Mammary epithelial cell (primary cell): ENCODE data around the gene TAAR6.

ENCODE experiments used
- CTCF ChIP-seq, 2 donors: IDR thresholded peaks in 1 of 2; conservative IDR thresholded peaks in 1 of 2; 2 replicates each; pipeline ENCODE4 v1.5.1; 2011 to 2012; ENCODE audit warnings: inconsistent platforms in 2 of 2, low read length in 2 of 2, mild to moderate bottlenecking in 2 of 2, control low read depth in 1 of 2, low read depth in 1 of 2; ENCODE audit not compliant: insufficient read depth in 1 of 2; ENCODE audit errors: extremely low read depth in 1 of 2
- EZH2 ChIP-seq: IDR thresholded peaks from 2 replicates; pipeline ENCODE4 v1.6.1; 2012; ENCODE audit warnings: low read length, inconsistent platforms, borderline replicate concordance

- TF ChIP-seq EZH2 (no peak), CTCF (conservative IDR thresholded peaks at IDR 0.05 in 1 of 2, IDR thresholded peaks at IDR 0.05 in 1 of 2; ENCODE audit: extremely low read depth in 1 of 2, insufficient read depth in 1 of 2, low read depth in 1 of 2, low read length in 2 of 2) (no peak)
Observed at GRCh38 chr6:132611616-132612015, 41.5 kb downstream of the TAAR6 start.
